GM12874 (cell line): ENCODE data around the gene CNR2.

Experiments
- TF ChIP-seq, protein P1 (sequence below): IDR thresholded peaks from 2 replicates; pipeline ENCODE4 v1.5.1; 2011; ENCODE audit warnings: low read depth, mild to moderate bottlenecking, control low read depth, low read length, moderate library complexity; ENCODE audit not compliant: insufficient read depth

CNR2 gene

GRCh38 chr1:23825762-23826522, 87.2 kb downstream of the CNR2 start:
- TF ChIP-seq, protein P1, sequence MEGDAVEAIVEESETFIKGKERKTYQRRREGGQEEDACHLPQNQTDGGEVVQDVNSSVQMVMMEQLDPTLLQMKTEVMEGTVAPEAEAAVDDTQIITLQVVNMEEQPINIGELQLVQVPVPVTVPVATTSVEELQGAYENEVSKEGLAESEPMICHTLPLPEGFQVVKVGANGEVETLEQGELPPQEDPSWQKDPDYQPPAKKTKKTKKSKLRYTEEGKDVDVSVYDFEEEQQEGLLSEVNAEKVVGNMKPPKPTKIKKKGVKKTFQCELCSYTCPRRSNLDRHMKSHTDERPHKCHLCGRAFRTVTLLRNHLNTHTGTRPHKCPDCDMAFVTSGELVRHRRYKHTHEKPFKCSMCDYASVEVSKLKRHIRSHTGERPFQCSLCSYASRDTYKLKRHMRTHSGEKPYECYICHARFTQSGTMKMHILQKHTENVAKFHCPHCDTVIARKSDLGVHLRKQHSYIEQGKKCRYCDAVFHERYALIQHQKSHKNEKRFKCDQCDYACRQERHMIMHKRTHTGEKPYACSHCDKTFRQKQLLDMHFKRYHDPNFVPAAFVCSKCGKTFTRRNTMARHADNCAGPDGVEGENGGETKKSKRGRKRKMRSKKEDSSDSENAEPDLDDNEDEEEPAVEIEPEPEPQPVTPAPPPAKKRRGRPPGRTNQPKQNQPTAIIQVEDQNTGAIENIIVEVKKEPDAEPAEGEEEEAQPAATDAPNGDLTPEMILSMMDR: no peak

- TF ChIP-seq, protein P1: no peak
These were observed 87.9 kb downstream of the CNR2 start, which contains the start of gene HMGCL for GRCh38 chr1:23825076-23825761. Gene HMGCL (minus strand): TSS chr1:23825429. CDS start chr1:23825415, 14 bp downstream.

DNA sequence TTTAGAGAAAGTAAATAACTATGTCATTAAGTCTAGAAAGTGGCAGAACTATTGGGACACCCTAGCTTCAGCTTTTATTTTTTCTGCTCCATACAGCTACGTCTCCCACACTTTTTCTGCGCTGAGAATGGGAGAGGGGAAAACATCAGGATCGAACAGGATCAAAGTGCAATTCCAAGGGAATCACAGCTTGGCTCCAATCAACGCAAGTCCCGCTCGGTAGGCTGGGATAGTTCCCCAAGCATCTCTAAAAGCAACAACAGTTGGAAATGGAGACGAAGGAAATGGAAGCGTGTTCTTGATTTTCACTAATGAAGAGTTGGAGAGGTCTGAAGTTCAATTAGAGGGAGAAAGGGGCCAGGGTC, 88.5 kb downstream of the CNR2 start:
- TF ChIP-seq, protein P1: no peak

DNA sequence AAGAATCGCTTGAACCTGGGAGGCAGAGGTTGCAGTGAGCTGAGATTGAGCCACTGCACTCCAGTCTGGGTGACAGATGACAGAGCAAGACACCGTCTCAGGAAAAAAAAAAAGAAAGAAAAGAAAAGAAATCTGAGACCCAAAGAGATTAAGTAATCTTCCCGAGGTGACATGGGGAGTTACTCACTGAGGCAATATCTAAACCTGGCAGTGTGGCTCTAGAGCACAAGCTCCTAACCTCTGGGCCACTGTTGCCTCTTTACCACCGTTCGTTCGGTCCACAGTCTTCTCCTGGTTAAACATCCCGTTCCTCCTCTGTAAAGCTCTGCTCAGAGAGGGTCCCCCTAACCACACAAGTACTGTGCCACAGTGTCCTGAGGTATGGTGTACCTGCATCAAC, 89.4 kb downstream of the CNR2 start:
- TF ChIP-seq, protein P1: no peak
